ENCODE measurements around the gene TNFRSF1B. TPM values are rescaled to one million over a fixed set of nuclear protein-coding genes. Genes with fewer than 3 reads are reported as not detected.
A peak's percentile ranks its signal among the peaks of the same experiment; 100 is the strongest.

Gene TNFRSF1B
- polyA plus RNA-seq, 1 donor, result 16.3 TPM

- DNase-seq, result no peak
- no peaks in the 10 kb centered on the region for H3K27me3 ChIP-seq (ENCODE audit: control insufficient read depth, insufficient read depth, low read length)
- no peak overlapping the region for H3K4me3 ChIP-seq (ENCODE audit: low read length)
- H3K4me1 ChIP-seq (ENCODE audit: control insufficient read depth, insufficient read depth, low read length), result peaks cover 50% of the 10 kb centered on the region
- no CpG with 5 or more reads among the region's 21 CpGs for WGBS (ENCODE audit: insufficient coverage, low lambda C conversion rate)
- H3K36me3 ChIP-seq (ENCODE audit: control insufficient read depth, insufficient read depth, low read length), result no peaks in the 10 kb centered on the region
- peaks cover 3% of the 10 kb centered on the region for H3K9me3 ChIP-seq (ENCODE audit: control insufficient read depth, low read depth, low read length)
- no peak overlapping the region for H3K27ac ChIP-seq (ENCODE audit: low read length)
Observed at GRCh38 chr1:12141163-12141850, 25.5 kb upstream of the TNFRSF1B start.

DNA sequence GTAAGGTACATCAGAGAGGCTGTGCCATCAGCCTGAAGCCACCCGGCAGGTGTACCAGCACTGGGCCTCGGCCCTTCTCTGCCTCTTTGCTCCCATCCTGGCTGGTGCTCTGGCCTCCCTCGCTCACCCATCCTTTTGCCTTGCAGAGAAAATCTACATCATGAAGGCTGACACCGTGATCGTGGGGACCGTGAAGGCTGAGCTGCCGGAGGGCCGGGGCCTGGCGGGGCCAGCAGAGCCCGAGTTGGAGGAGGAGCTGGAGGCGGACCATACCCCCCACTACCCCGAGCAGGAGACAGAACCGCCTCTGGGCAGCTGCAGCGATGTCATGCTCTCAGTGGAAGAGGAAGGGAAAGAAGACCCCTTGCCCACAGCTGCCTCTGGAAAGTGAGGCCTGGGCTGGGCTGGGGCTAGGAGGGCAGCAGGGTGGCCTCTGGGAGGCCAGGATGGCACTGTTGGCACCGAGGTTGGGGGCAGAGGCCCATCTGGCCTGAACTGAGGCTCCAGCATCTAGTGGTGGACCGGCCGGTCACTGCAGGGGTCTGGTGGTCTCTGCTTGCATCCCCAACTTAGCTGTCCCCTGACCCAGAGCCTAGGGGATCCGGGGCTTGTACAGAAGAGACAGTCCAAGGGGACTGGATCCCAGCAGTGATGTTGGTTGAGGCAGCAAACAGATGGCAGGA, 24.5 kb upstream of the TNFRSF1B start:
- no peaks in the 10 kb centered on the region for H3K36me3 ChIP-seq (ENCODE audit: control insufficient read depth, insufficient read depth, low read length)
- H3K4me1 ChIP-seq (ENCODE audit: control insufficient read depth, insufficient read depth, low read length), result peaks cover 55% of the 10 kb centered on the region
- WGBS (ENCODE audit: insufficient coverage, low lambda C conversion rate), result no CpG with 5 or more reads among the region's 18 CpGs
- no peak for DNase-seq
- no peak overlapping the region for H3K4me3 ChIP-seq (ENCODE audit: low read length)
- peaks cover 3% of the 10 kb centered on the region for H3K9me3 ChIP-seq (ENCODE audit: control insufficient read depth, low read depth, low read length)
- H3K27ac ChIP-seq (ENCODE audit: low read length), result no peak overlapping the region
- H3K27me3 ChIP-seq (ENCODE audit: control insufficient read depth, insufficient read depth, low read length), result no peaks in the 10 kb centered on the region

GRCh38 chr1:12142891-12143630, 23.7 kb upstream of the TNFRSF1B start:
- no CpG with 5 or more reads among the region's 21 CpGs for WGBS (ENCODE audit: insufficient coverage, low lambda C conversion rate)
- DNase-seq, result no peak
- Histone ChIP-seq H3K9me3 (ENCODE audit: control insufficient read depth, low read depth, low read length) (peaks cover 2% of the 10 kb centered on the region), H3K27me3 (ENCODE audit: control insufficient read depth, insufficient read depth, low read length) (no peaks in the 10 kb centered on the region), H3K36me3 (ENCODE audit: control insufficient read depth, insufficient read depth, low read length) (no peaks in the 10 kb centered on the region), H3K27ac (ENCODE audit: low read length) (peak overlapping the region; percentile 94), H3K4me1 (ENCODE audit: control insufficient read depth, insufficient read depth, low read length) (peaks cover 56% of the 10 kb centered on the region), H3K4me3 (ENCODE audit: low read length) (no peak overlapping the region)

DNA sequence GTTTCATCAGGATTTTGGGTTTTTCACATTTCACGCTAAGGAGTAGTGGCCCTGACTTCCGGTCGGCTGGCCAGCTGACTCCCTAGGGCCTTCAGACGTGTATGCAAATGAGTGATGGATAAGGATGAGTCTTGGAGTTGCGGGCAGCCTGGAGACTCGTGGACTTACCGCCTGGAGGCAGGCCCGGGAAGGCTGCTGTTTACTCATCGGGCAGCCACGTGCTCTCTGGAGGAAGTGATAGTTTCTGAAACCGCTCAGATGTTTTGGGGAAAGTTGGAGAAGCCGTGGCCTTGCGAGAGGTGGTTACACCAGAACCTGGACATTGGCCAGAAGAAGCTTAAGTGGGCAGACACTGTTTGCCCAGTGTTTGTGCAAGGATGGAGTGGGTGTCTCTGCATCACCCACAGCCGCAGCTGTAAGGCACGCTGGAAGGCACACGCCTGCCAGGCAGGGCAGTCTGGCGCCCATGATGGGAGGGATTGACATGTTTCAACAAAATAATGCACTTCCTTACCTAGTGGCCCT, 23.1 kb upstream of the TNFRSF1B start:
- no peak overlapping the region for H3K4me3 ChIP-seq (ENCODE audit: low read length)
- no peaks in the 10 kb centered on the region for H3K27me3 ChIP-seq (ENCODE audit: control insufficient read depth, insufficient read depth, low read length)
- no peaks in the 10 kb centered on the region for H3K36me3 ChIP-seq (ENCODE audit: control insufficient read depth, insufficient read depth, low read length)
- peak; percentile 71 to 90 for DNase-seq
- peaks cover 62% of the 10 kb centered on the region for H3K4me1 ChIP-seq (ENCODE audit: control insufficient read depth, insufficient read depth, low read length)
- WGBS (ENCODE audit: insufficient coverage, low lambda C conversion rate), result no CpG with 5 or more reads among the region's 17 CpGs
- H3K27ac ChIP-seq (ENCODE audit: low read length), result peak overlapping the region; percentile 94
- H3K9me3 ChIP-seq (ENCODE audit: control insufficient read depth, low read depth, low read length), result no peaks in the 10 kb centered on the region

- no peaks in the 10 kb centered on the region for H3K36me3 ChIP-seq (ENCODE audit: control insufficient read depth, insufficient read depth, low read length)
- H3K27me3 ChIP-seq (ENCODE audit: control insufficient read depth, insufficient read depth, low read length), result no peaks in the 10 kb centered on the region
- H3K4me1 ChIP-seq (ENCODE audit: control insufficient read depth, insufficient read depth, low read length), result peaks cover 68% of the 10 kb centered on the region
- no peak overlapping the region for H3K4me3 ChIP-seq (ENCODE audit: low read length)
- H3K27ac ChIP-seq (ENCODE audit: low read length), result peak overlapping the region; percentile 94
- no peaks in the 10 kb centered on the region for H3K9me3 ChIP-seq (ENCODE audit: control insufficient read depth, low read depth, low read length)
- peak; percentile 88 to 94 for DNase-seq
- no CpG with 5 or more reads among the region's 8 CpGs for WGBS (ENCODE audit: insufficient coverage, low lambda C conversion rate)
Observed at GRCh38 chr1:12144236-12144635, 22.6 kb upstream of the TNFRSF1B start.

DNA sequence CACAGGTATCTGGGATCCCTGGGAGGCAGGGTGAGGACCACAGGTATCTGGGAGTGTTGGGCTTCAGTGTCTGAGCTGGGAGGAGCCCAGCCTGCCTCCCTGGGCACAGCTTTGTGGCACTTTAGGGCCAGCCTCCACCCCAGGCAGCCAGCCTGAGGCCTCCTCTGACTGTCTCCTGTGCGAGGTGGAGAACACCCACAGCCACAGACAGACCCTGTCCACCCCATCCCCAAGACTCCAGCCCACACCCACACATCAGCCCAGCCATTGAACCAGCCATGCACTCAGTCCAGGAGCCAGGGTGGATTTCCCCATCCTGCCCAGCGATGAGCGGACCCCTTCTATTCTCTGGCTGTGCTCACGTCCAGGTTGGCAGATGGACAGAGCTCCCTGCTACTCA, 21.8 kb upstream of the TNFRSF1B start:
- no peak for DNase-seq
- H3K4me1 ChIP-seq (ENCODE audit: control insufficient read depth, insufficient read depth, low read length), result peaks cover 69% of the 10 kb centered on the region
- peak overlapping the region; percentile 94 for H3K27ac ChIP-seq (ENCODE audit: low read length)
- H3K9me3 ChIP-seq (ENCODE audit: control insufficient read depth, low read depth, low read length), result no peaks in the 10 kb centered on the region
- WGBS (ENCODE audit: insufficient coverage, low lambda C conversion rate), result no CpG with 5 or more reads among the region's 4 CpGs
- H3K4me3 ChIP-seq (ENCODE audit: low read length), result no peak overlapping the region
- H3K36me3 ChIP-seq (ENCODE audit: control insufficient read depth, insufficient read depth, low read length), result no peaks in the 10 kb centered on the region
- no peaks in the 10 kb centered on the region for H3K27me3 ChIP-seq (ENCODE audit: control insufficient read depth, insufficient read depth, low read length)

DNA sequence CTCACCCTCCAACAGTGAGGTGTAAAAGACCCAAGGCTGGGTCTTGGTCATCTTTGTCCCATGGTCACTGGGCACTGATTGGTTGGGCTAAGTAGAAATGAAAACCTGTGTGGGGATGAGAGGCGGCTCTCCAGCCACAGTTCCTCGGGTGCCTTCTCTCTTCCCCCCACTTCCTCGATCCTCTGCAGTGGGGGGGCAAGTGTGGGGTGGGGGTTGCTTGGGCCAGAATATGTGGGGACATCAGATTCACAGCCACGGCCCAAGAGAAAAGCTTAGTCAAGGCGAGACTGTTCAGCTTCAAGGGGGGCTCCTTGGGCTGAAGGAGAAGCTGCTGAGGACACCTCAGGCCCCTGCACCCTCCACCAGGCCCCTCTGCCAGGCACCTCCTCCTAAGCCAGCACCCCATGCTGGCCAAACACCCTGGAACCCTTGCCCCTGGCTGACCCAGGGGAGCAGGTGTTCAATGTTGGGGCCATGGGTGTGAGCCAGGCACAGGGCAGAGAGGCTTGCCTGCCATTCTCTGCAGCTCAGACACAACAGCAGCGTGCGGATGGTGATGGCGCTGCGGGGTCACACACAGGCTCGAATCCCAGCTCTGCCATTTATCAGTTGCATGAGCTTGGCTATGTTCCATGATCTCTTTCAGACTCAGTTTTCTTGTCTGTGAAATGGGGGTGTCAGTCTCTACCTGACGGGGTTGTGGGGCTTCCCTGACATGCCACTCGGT, 21.0 kb upstream of the TNFRSF1B start:
- no peaks in the 10 kb centered on the region for H3K36me3 ChIP-seq (ENCODE audit: control insufficient read depth, insufficient read depth, low read length)
- WGBS (ENCODE audit: insufficient coverage, low lambda C conversion rate), result no CpG with 5 or more reads among the region's 12 CpGs
- peaks cover 77% of the 10 kb centered on the region for H3K4me1 ChIP-seq (ENCODE audit: control insufficient read depth, insufficient read depth, low read length)
- H3K27me3 ChIP-seq (ENCODE audit: control insufficient read depth, insufficient read depth, low read length), result no peaks in the 10 kb centered on the region
- H3K4me3 ChIP-seq (ENCODE audit: low read length), result no peak overlapping the region
- H3K9me3 ChIP-seq (ENCODE audit: control insufficient read depth, low read depth, low read length), result no peaks in the 10 kb centered on the region
- DNase-seq, result no peak
- H3K27ac ChIP-seq (ENCODE audit: low read length), result no peak overlapping the region

DNA sequence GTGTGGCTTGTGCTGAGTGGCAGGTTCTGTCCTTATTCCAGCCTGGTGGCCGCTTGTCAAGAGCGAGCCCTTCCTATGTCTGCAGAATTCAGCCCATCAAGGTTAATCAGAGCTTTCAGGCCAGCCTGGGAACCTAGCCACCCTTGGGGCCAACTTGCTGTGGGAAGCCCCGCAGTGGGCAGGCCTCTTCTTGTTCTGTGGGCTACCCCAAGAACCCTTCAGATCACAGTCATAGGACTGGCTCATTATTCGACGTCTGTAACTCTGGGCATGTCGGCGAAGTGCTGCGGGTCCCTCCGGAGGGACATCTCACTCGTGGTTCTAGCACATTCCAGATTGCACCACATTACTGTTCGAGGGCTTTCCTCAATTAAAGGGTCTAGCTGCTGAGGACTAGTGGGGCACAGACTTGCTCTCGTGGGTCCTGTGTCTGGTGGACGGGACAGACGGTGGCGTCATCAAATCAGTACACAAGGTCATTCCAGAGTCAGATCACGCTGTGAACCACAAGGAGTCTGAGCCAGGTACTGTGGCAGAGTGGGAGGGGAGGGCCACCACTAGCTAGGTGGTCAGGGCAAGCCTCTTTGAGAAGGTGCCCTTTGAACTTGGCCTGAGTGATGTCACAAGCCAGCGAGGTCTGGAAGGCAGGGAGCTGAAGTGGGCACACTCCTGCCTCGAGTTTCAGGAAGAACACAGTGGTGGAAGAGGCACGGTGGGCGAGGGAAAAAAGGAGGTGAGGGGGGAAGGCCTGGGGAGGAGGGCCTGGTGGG, 20.3 kb upstream of the TNFRSF1B start:
- Histone ChIP-seq H3K4me1 (ENCODE audit: control insufficient read depth, insufficient read depth, low read length) (peaks cover 83% of the 10 kb centered on the region), H3K36me3 (ENCODE audit: control insufficient read depth, insufficient read depth, low read length) (no peaks in the 10 kb centered on the region), H3K27ac (ENCODE audit: low read length) (peak overlapping the region; percentile 90), H3K9me3 (ENCODE audit: control insufficient read depth, low read depth, low read length) (no peaks in the 10 kb centered on the region), H3K4me3 (ENCODE audit: low read length) (no peak overlapping the region), H3K27me3 (ENCODE audit: control insufficient read depth, insufficient read depth, low read length) (no peaks in the 10 kb centered on the region)
- no CpG with 5 or more reads among the region's 20 CpGs for WGBS (ENCODE audit: insufficient coverage, low lambda C conversion rate)
- DNase-seq, result no peak

DNA sequence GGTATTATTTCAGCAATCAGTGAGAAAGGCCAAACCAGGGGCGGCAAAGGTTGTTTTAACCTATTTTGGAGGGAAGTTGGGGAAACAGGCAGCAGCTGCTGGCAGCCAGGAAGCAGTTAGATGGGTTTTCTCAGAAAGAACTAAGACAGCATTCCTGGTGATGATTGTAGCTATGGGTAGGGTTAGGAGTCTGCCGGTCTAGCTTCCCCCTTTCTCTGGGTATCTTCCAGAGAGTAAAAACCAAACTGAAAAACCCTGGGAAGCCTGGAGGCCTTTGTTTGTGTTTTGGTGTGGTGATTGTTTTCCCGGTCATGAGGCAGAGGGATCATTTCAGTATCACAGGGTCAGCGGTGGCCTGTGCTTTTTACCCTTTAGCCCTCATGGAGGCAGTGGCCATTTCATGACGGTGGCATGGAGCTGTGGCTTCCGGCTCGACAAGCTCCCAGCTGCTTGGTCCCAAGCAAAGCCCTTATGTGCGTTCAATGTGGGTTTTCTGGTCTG, 19.5 kb upstream of the TNFRSF1B start:
- WGBS (ENCODE audit: insufficient coverage, low lambda C conversion rate), result no CpG with 5 or more reads among the region's 8 CpGs
- Histone ChIP-seq H3K27me3 (ENCODE audit: control insufficient read depth, insufficient read depth, low read length) (no peaks in the 10 kb centered on the region), H3K36me3 (ENCODE audit: control insufficient read depth, insufficient read depth, low read length) (no peaks in the 10 kb centered on the region), H3K9me3 (ENCODE audit: control insufficient read depth, low read depth, low read length) (no peaks in the 10 kb centered on the region), H3K4me3 (ENCODE audit: low read length) (no peak overlapping the region), H3K4me1 (ENCODE audit: control insufficient read depth, insufficient read depth, low read length) (peaks cover 86% of the 10 kb centered on the region), H3K27ac (ENCODE audit: low read length) (peak overlapping the region; percentile 90)
- DNase-seq, result no peak
